ENCODE results near the gene SLC2A13.
"Not testable (repeated sequence)": the region's sequence is repeated elsewhere in the genome, so short reads cannot be mapped to it uniquely, and the experiment has no call there.

SLC2A13 gene

DNA sequence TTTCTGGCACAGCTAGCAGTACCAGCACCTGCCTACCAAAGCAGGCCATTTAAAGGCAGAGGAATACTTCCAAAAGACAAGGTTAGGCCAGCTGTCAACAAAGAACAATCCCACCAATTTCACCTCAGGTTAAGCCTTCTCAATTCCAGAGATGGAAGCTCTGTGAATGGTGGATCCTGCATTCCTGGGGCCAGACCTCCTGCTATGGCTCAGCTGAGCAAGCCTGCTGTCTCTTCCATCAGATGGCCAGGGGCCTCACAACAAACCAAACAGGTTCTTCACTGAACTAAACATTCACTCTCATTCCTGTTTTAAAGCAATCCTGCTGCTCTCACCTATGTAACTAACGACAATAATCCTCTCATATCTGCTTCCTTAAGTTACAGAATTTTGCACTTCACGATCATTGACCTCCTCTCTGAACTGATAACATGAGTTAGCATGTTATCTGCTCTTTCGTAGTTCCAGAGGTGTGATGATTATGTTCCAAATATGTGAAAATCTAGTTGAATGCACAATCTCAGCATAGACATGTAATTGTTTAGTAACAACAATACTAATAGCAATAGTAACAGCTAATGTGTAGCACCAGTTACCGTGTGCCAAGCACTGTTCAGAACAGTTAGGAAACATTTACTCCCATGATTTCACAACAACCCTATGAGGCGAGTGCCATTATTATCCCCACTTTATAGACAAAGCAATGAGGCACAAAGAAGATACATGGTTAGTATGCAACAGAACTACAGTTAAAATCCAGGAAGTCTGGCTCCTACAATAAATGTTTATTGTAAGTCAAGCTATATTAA, 73.2 kb downstream of the SLC2A13 start:
- no peak overlapping the region for H2AFZ ChIP-seq (ENCODE audit: low read depth, low read length, severe bottlenecking)
- H3K9ac ChIP-seq (ENCODE audit: low read length), result no peak overlapping the region
- H3K4me2 ChIP-seq (ENCODE audit: low read depth, low read length, poor library complexity, severe bottlenecking), result no peak overlapping the region
- H3K9me3 ChIP-seq (ENCODE audit: insufficient read depth, low read length), result no peaks in the 10 kb centered on the region
- no peaks in the 10 kb centered on the region for H4K20me1 ChIP-seq (ENCODE audit: low read depth, low read length)
- TF ChIP-seq, protein P1, sequence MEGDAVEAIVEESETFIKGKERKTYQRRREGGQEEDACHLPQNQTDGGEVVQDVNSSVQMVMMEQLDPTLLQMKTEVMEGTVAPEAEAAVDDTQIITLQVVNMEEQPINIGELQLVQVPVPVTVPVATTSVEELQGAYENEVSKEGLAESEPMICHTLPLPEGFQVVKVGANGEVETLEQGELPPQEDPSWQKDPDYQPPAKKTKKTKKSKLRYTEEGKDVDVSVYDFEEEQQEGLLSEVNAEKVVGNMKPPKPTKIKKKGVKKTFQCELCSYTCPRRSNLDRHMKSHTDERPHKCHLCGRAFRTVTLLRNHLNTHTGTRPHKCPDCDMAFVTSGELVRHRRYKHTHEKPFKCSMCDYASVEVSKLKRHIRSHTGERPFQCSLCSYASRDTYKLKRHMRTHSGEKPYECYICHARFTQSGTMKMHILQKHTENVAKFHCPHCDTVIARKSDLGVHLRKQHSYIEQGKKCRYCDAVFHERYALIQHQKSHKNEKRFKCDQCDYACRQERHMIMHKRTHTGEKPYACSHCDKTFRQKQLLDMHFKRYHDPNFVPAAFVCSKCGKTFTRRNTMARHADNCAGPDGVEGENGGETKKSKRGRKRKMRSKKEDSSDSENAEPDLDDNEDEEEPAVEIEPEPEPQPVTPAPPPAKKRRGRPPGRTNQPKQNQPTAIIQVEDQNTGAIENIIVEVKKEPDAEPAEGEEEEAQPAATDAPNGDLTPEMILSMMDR (IDR thresholded peaks at IDR 0.05; ENCODE audit: insufficient read depth, low read length, poor library complexity, severe bottlenecking), result no peak
- no peak for TF ChIP-seq EZH2phosphoT487 (conservative IDR thresholded peaks at IDR 0.05; ENCODE audit: low read length)
- no peaks in the 10 kb centered on the region for H3F3A ChIP-seq (ENCODE audit: insufficient read depth)
- H3K79me2 ChIP-seq (ENCODE audit: insufficient read depth, low read length), result no peaks in the 10 kb centered on the region
- H3K9me2 ChIP-seq (replicated peaks; ENCODE audit: insufficient read depth, low read length), result no peaks in the 10 kb centered on the region
- no peak overlapping the region for H3K27ac ChIP-seq (ENCODE audit: low read depth, low read length)
- no peaks in the 10 kb centered on the region for H3K27me3 ChIP-seq (ENCODE audit: low read length)
- no peak overlapping the region for H3K4me3 ChIP-seq (ENCODE audit: insufficient read depth, low read length, poor library complexity, severe bottlenecking)
- H3K36me3 ChIP-seq (ENCODE audit: low read length), result no peaks in the 10 kb centered on the region

DNA sequence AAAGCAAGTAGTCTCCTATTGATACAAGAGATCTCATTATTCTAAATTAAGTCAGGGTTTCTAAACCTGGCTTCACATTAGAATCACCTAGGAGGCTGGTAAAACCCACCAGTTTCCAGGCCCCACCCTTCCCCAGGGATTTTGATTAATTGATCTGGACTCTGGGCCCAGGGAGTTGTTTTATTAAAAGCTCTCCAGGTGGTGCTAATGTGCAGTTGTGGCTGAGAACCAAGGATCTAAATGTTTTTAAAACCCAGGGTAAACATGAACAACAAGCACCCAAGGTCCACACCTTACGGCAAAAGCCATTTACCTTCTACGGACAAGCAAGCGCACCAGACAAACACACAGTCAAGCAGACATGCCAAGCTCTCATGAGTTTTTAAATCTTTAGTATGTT, 73.9 kb downstream of the SLC2A13 start:
- H3K4me2 ChIP-seq (ENCODE audit: low read depth, low read length, poor library complexity, severe bottlenecking), result no peak overlapping the region
- no peaks in the 10 kb centered on the region for H3K27me3 ChIP-seq (ENCODE audit: low read length)
- H3K9ac ChIP-seq (ENCODE audit: low read length), result no peak overlapping the region
- H3K27ac ChIP-seq (ENCODE audit: low read depth, low read length), result no peak overlapping the region
- no peaks in the 10 kb centered on the region for H4K20me1 ChIP-seq (ENCODE audit: low read depth, low read length)
- H3K9me2 ChIP-seq (replicated peaks; ENCODE audit: insufficient read depth, low read length), result no peaks in the 10 kb centered on the region
- no peak overlapping the region for H3K4me3 ChIP-seq (ENCODE audit: insufficient read depth, low read length, poor library complexity, severe bottlenecking)
- H3K36me3 ChIP-seq (ENCODE audit: low read length), result no peaks in the 10 kb centered on the region
- no peaks in the 10 kb centered on the region for H3K9me3 ChIP-seq (ENCODE audit: insufficient read depth, low read length)
- TF ChIP-seq, protein P1 (IDR thresholded peaks at IDR 0.05; ENCODE audit: insufficient read depth, low read length, poor library complexity, severe bottlenecking), result no peak
- no peak for TF ChIP-seq EZH2phosphoT487 (conservative IDR thresholded peaks at IDR 0.05; ENCODE audit: low read length)
- no peak overlapping the region for H2AFZ ChIP-seq (ENCODE audit: low read depth, low read length, severe bottlenecking)
- no peaks in the 10 kb centered on the region for H3F3A ChIP-seq (ENCODE audit: insufficient read depth)
- no peaks in the 10 kb centered on the region for H3K79me2 ChIP-seq (ENCODE audit: insufficient read depth, low read length)

DNA sequence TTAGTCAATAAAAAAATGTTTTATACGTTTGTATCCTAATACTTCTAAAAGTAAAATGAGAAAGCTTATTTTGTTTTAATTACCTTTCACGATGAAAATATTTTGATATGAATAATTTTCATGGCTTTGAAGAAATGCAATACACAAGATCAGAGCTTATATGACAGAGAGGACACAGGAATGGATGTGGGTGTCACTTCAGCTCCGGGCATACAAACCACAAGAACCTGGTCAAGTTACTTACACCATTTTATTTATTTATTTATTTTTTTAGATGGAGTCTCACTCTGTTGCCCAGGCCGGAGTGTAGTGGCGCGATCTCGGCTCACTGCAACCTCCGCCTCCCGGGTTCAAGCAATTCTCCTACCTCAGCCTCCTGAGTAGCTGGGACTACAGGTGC, 74.9 kb downstream of the SLC2A13 start:
- H3K4me3 ChIP-seq (ENCODE audit: insufficient read depth, low read length, poor library complexity, severe bottlenecking); H2AFZ ChIP-seq (ENCODE audit: low read depth, low read length, severe bottlenecking); H3K27me3 ChIP-seq (ENCODE audit: low read length): not testable (repeated sequence)

DNA sequence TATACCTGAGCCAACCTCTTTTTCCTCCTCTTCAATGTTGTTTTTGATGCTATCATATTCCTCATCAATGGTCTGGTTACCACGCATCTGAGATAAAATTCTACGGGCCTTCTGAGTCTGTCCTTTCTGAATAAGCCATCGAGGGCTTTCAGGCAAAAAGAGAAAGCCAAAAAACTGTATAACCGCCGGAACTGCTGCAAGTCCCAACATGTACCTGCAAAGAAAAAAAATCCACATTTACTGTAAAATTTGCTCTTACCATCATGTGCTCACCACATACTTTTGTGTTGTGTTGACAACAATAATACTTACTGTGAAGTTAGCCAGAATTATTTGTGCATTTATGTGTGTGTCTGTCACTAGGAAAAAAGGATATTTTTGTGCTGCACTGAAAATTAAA, 77.6 kb downstream of the SLC2A13 start:
- H3K27me3 ChIP-seq (ENCODE audit: low read length), result no peaks in the 10 kb centered on the region
- H3K9ac ChIP-seq (ENCODE audit: low read length), result no peak overlapping the region
- H3K4me3 ChIP-seq (ENCODE audit: insufficient read depth, low read length, poor library complexity, severe bottlenecking), result no peak overlapping the region
- no peaks in the 10 kb centered on the region for H3K9me3 ChIP-seq (ENCODE audit: insufficient read depth, low read length)
- no peaks in the 10 kb centered on the region for H4K20me1 ChIP-seq (ENCODE audit: low read depth, low read length)
- H3K36me3 ChIP-seq (ENCODE audit: low read length), result no peaks in the 10 kb centered on the region
- no peak overlapping the region for H2AFZ ChIP-seq (ENCODE audit: low read depth, low read length, severe bottlenecking)
- H3K9me2 ChIP-seq (replicated peaks; ENCODE audit: insufficient read depth, low read length), result no peaks in the 10 kb centered on the region
- no peaks in the 10 kb centered on the region for H3F3A ChIP-seq (ENCODE audit: insufficient read depth)
- TF ChIP-seq, protein P1 (IDR thresholded peaks at IDR 0.05; ENCODE audit: insufficient read depth, low read length, poor library complexity, severe bottlenecking), result no peak
- TF ChIP-seq EZH2phosphoT487 (conservative IDR thresholded peaks at IDR 0.05; ENCODE audit: low read length), result no peak
- H3K4me2 ChIP-seq (ENCODE audit: low read depth, low read length, poor library complexity, severe bottlenecking), result no peak overlapping the region
- H3K27ac ChIP-seq (ENCODE audit: low read depth, low read length), result no peak overlapping the region
- H3K79me2 ChIP-seq (ENCODE audit: insufficient read depth, low read length), result no peaks in the 10 kb centered on the region

More for the DNA sequence above, 74.9 kb downstream of the SLC2A13 start:
- not testable (repeated sequence) for H3K79me2 ChIP-seq (ENCODE audit: insufficient read depth, low read length); H3K9me2 ChIP-seq (replicated peaks; ENCODE audit: insufficient read depth, low read length); H3K9me3 ChIP-seq (ENCODE audit: insufficient read depth, low read length); H3K27ac ChIP-seq (ENCODE audit: low read depth, low read length); H4K20me1 ChIP-seq (ENCODE audit: low read depth, low read length); H3K4me2 ChIP-seq (ENCODE audit: low read depth, low read length, poor library complexity, severe bottlenecking); H3F3A ChIP-seq (ENCODE audit: insufficient read depth); H3K36me3 ChIP-seq (ENCODE audit: low read length); H3K9ac ChIP-seq (ENCODE audit: low read length)
